A673 (cell line): ENCODE data around the gene RHOBTB3.

ENCODE experiments used
- CTCF ChIP-seq: fragments of 300-800, 200-600 bp; sonication (generic); conservative IDR thresholded peaks from 2 replicates; pipeline ENCODE4 v1.5.1; 2017; ENCODE audit warnings: low read depth, mild to moderate bottlenecking, antibody characterized with exemption, low read length, moderate library complexity, mixed read lengths
- EZH2 ChIP-seq: fragments of 200-600 bp; sonication (generic); IDR thresholded peaks from 2 replicates; pipeline ENCODE4 v1.6.1; 2017; ENCODE audit warnings: borderline replicate concordance, low read depth, mild to moderate bottlenecking, mixed read lengths, antibody characterized with exemption, low read length; ENCODE audit not compliant: poor library complexity, severe bottlenecking

GRCh38 chr5:95770830-95771708, 39.9 kb downstream of the RHOBTB3 start:
- TF ChIP-seq EZH2 = no peak
- TF ChIP-seq CTCF = no peak
